GM18868 (cell line): ENCODE results near the gene ELP6.
A peak's percentile ranks its signal among the peaks of the same experiment; 100 is the strongest.
"Not testable (repeated sequence)": the region's sequence is repeated elsewhere in the genome, so short reads cannot be mapped to it uniquely, and the experiment has no call there.

Experiments used
- ATAC-seq: cut with Tn5 transposase; IDR thresholded peaks from one replicate; pipeline ENCODE4 v1.9.1; 2021; ENCODE audit warnings: mild to moderate bottlenecking, moderate library complexity; ENCODE audit not compliant: unreplicated experiment

Gene ELP6

DNA sequence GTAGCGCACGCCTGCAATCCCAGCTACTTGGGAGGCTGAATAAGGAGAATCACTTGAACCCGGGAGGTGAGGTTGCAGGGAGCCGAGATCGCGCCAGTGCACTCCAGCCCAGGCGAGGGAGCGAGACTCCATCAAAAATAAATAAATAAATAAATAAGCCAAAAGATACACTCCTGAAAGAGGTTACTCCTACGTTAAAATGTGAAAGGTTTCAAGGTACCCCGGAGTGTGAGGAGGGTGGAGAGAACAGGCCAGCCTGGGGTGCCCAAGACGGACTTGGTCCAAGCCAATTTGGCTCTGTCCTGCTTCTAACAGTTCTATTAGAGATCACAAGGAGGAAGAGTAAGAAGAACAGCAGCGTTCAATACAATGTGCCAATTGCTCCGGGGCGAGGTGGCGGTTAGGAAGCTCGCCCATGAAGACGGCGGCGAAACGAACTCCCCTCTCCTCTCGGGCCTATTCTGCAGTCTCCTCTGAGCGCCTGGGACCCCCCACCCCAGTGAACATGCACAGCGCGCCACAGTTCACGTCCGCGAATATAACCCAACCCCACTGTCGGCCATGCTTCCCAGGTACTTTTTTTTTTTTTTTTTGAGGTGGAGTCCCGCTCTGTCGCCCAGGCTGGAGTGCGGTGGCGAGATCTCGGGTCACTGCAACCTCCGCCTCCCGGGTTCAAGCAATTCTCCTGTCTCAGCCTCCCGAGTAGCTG lies 942 bp downstream of the ELP6 start:
- peak; percentile 3 for ATAC-seq

DNA sequence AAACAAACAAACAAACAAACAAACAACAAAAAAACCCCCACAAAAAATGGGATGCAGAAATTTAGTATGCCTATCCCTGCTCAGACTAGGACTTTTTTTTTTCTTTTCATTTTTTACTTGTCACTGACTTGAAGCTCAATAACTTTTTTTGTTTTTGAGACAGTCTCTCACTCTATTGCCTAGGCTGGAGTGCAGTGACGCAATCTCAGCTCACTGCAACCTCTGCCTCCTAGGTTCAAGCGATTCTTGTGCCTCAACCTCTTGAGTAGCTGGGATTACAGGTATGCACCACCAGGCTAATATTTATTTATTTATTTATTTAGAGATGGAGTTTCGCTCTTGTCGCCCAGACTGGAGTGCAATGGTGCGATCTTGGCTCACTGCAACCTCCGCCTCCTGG lies 8.2 kb downstream of the ELP6 start:
- not testable (repeated sequence) for ATAC-seq

DNA sequence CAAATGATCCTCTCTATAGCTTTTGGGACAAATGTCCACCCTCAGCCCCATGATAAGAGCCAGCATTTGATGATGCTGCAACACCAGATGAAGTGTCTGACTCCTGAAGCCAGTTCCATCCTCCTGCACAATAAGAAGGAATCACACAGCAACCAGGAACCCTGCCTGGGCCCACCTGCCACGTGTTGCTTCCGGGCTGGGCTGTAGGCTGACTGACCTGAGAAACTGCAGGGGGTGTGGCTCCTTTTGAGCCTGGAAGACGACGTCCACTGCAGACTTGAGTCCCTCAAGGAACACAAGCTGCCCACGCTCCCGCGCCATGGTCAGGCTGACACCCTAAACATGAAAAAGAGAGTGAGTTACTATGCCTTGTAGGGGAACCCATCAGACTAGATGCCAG lies 9.4 kb downstream of the ELP6 start:
- no peak for ATAC-seq

DNA sequence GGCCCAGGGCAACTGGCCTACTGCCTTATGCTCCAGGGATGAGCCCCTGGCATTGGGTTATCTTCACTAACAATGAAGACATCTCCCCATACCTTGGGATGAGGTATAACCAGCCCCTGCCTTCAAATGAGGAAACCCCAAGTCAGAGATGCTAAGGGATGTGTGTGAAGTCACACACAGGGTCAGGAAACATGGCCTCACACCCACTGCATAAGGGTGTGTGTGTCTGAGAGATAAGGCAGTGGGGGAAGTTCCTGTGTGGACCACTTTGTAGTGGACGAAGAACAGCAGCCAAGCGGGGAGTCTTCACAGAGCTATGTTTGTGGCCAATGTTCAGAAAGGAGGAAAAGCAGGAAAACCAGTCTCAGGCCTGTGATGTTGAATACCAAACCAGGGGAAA lies 10.5 kb downstream of the ELP6 start:
- ATAC-seq, result no peak

DNA sequence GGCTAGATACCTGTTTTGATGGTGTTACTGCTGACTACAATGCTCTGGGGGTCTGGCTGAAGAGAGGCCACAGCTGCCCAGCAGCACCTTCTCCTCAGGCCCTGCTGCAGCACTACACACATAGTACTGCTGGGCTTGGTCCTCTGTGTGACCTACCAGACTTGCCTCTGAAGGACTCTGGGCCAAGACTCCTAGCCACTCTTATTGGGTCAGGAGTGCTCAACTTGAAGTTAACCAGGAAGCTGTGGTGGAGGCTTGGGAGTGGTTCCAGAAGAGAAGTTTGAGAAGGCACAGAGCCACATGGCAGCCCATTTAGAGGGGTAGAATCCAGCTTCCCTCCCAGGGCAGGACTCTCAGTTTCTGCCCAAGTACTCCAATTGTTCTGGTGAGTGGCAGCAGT lies 16.6 kb downstream of the ELP6 start:
- ATAC-seq, result no peak

DNA sequence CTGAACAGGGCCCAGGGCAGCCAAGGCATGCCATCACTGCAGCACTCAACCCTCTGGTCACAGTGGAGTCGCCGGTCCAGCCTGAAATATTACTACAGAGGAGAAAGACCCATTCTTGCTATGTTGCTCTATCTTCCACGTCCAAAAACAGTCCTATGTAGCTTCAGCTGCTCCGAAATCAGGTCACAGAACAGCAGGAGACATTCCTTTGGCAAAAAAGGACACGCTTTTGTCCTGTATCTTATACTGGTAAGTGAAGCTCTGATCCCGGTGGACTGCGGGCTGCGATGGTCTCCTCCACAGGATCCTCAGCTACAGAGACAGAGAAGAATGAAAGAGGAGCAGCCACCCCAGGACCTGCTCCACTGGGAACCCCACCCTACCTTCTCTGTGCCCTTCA lies 17.6 kb downstream of the ELP6 start:
- no peak for ATAC-seq

DNA sequence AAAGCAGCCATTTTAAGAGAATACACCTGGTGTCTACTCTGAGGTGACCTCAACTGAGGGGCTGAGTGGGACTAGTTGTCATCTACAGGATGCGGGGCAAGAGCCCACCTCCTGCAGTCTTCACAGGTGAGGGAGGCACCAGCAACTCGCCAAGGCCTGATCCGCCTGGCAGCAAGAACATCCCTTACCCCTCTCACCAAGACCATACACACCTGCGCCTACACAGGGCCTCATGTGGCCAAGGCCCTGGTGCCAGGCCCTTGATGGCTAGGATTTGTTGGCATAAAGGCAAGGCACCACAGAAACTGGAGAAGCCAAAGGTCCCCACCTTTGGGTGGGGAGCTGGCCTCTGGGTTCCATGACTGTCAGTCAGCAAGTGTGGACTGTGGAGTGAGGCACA lies 18.4 kb downstream of the ELP6 start:
- no peak for ATAC-seq

DNA sequence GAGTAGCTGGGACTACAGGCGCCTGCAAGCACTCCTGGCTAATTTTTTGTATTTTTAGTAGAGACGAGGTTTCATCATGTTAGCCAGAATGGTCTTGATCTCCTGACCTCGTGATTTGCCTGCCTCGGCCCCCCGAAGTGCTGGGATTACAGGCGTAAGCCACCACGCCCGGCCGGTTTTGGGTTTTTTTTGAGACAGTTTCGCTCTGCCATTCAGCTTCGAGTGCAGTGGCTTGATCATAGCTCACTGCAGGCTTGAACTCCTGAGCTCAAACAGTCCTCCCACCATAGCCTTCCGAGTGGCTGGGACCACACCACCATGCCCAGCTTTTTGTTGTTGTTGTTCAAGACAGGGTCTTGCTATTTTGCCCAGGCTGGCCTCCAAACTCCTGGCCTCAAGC lies 21.7 kb downstream of the ELP6 start:
- ATAC-seq, result no peak

DNA sequence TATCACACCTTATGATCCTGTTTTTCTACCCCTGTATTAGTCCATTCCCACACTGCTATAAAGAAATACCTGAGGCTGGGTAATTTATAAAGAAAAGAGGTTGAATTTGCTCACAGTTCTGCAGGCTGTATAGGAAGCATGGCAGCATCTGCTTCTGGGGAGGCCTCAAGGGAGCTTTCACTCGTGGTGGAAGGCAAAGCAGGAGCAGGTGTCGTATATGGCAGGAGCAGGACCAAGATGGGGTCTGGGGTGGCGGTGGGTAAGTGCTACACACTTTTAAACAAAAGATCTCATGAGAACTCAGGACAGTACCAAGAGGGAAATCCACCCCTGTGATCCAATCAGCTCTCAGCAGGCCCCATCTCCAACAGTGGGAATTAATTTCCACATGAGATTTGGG lies 22.3 kb downstream of the ELP6 start:
- ATAC-seq, result no peak

DNA sequence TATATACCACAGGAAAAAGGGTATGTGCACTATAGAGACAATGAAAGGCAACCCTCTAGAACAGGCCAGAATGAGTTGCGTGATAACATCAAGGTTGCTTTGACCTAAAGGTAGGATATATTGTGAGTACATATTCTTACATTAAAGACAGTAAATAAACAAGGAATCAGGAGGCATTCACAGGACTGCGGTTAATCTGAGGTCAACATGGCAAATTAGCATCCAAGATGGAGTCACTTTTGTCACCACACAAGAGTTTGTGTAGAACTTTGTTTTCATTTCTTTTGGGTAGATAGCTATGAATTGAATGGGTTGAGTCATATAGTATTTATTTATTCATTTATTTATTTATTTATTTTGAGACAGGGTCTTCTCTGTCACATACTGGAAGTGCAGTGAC lies 26.2 kb downstream of the ELP6 start:
- ATAC-seq, result no peak

DNA sequence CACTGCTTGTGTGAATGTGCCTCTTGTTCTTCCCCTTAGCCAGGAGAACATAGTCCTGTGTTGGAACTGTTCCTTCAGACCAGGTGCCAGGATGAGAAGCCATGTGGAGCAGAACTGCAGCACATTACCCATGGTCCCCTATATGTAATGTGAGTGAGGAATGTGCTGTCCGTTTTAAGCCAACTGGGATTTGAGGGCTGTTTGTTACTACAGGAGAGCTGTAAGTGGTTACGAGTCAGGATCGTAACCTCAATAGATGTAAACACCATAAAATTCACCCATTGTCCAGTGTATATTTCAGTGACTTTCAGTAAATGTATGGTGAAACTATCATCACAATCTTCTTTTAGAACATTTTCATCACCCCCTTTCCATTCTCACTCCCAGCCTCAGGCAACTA lies 27.7 kb downstream of the ELP6 start:
- no peak for ATAC-seq

DNA sequence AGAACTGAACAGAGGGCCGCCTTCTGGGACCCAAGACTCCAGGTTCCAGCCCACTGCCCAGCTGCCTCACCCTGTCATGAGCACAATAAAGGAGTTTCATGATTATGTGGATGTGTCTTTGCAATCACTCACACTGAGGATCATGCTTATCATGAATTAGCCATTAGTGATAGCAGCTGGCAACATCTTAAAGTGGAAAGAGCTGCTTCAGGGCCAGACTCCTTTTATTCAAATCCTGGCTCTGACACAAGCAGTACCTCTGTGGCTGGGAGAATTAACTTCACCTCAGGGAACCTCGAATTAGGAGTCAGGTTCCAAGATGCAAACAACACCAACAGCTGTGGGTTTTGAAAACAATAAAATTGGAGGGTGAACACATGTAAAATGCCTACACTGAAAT lies 31.1 kb downstream of the ELP6 start:
- no peak for ATAC-seq

DNA sequence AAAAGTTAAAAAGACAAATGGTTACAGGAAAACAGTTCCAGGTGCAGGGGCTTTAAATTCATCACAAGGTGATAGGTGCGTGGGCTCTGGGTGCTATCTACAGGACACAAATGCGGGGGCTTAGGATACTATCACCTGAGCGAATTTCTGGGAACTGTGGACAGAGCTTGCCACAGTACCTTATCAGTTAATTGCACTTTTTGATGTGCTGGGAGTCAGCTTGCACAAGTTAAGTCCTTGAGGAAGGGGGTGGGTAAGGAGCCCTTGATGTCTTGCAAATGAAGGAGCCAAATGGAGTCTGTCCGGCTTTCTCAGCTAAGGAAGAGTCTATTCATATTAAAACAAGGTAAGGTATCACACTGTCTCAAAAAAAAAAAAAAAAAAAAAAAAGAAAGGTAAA lies 31.7 kb downstream of the ELP6 start:
- not testable (repeated sequence) for ATAC-seq

DNA sequence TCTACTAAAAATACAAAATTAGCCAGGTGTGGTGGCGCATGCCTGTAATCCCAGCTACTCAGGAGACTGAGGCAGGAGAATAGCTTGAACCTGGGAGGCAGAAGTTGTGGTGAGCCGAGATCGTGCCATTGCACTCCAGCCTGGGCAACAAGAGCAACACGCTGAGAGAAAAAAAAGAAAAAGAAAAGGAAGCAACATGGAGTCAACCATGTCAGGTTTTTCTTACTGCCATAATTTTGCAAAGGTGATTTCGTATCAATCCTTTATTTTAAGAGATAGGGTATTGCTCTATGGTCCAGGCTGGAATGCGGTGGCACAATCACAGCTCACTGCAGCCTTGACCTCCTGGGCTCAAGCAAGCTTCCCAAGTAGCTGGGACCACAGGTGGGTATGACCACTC lies 33.2 kb downstream of the ELP6 start:
- ATAC-seq, result not testable (repeated sequence)

DNA sequence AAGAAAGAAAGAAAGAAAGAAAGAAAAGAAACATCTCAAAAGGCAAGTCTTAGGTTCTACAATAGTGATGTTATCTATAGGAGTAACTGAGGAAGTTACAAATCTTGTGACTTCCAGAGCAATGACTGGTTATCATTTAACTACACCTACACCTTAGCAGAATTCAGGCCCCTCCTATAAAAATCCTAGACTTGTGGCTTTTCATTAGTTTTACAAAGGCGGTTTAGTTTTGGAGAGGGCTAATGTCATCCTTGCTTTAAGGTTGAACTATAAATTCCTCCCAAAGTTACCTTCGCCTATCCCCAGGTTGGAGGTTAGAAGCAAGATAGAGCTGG lies 33.7 kb downstream of the ELP6 start:
- no peak for ATAC-seq

DNA sequence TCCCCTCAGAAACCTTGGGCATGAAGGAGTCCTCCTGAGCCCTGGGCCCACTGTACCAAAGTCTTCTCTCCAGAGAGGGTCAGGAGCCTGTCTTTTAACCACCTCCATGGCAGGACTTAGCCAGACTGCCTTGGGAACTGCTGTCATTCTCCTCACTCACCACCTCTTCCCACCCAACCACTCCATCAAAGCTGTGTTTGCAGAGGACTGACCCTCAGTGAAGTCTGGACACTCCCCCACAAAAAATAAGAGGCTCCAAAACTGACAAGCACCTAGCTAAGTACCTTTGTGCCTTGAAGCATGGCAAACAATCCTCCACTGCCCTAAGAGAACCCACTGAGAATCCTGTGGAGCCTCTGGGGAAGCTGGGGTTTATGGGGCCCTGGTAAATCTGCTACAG lies 35.5 kb downstream of the ELP6 start:
- no peak for ATAC-seq

DNA sequence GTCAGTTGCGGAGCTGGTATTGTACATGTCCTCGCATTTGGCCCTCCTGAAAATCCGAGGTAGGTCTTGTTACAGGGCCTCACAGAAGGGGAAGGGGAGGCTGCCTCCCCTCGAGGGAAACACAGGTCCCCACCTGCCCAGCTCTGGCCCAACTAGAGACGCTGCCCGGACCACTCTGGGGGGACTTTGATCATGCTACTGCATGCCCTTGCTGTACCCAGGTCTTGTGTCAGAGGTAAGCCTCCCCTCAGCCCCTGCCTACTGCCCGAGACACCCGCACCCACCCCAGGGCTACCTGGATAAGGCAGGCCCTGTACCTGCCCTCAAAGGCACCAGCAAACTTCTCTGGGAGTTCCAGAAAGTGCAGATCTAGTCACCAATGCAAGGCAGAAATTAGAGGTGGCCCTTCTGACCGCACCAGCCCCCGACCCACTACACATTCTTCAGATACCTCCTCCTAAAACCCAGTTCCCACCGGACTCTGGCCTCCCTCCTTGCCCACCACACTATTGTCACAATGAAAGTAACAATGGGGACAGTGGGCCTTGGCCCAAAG lies 36.8 kb downstream of the ELP6 start:
- no peak for ATAC-seq

DNA sequence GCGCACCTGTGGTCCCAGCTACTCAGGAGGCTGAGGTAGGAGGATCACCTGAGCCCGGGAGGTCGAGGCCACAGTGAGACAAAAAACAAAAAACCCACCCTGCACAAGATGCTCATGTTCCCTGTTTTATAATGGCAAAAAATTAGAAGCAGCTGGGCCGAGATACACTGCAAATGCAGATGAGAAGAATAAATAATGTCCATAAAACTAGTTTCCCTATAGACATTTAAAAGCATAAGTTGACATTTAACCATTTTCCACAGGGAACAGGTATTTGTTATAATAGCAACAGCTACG lies 37.2 kb downstream of the ELP6 start:
- no peak for ATAC-seq

DNA sequence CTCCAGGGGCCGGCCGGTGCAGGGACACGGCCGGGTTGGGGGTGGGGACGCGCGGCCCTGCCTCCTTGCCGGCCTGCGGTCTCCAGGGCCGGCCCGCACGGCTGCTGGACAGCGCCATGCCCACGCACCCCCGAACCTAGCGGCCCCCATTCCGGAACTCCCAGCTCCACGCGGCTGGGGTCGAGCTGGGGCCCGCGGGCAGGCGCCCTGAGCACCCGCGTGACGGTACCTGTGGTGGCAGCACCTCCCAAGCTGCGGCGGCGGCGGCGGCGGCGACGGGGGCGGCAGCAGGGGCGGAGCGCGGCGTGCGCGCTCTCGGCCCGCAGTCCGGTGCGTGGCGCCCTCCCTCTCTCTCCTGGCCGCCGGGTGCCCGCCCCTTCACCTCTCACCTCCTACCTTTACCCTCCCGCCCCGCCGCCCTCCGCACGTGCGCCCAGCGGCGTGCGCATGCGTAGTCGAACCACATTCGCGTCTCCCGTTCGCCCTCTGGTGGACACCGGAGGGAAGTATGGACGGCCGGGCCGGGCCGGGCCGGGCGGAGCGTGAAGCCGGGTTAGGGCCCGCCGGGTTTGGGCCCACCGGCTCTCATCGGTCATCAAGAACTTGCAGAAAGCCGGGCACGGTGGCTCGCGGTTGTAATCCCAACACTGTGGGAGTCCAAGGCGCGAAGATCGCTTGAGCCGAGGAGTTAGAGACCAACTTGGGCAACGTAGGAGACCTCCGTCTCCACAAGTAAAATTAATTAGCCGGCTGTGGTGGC lies 37.8 kb downstream of the ELP6 start, which contains the start of gene SCAP:
Gene SCAP (minus strand): TSS at position 372 of the 760 bp plus-strand sequence. CDS start 32,948 bp downstream, outside the sequence.
- peak; percentile 88 for ATAC-seq

DNA sequence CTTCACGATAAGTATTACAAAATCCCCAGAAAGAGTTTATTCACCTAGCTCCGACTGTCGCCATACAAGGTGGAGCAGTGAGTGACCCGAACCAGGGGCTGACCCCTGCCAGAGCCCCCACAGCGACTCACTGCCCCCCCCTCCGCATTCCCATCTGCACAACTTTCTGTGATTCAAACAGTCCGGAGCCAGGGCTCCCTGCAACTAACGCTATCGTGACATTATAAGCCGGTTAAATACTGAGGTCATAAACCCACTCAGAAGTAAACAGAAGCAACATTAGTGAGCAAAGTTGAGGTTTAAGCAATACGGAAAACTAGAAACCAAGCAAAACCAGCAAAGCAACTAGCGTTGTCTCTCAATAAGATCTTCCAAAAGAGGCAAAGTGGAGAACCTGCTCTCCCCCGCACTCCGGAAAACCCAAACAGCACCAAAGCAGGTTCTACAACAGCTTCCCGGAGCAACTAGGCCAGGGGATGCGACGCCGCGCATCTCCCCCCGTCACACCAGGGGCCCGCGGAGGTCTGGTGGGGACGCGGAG lies 38.4 kb downstream of the ELP6 start:
- no peak for ATAC-seq

DNA sequence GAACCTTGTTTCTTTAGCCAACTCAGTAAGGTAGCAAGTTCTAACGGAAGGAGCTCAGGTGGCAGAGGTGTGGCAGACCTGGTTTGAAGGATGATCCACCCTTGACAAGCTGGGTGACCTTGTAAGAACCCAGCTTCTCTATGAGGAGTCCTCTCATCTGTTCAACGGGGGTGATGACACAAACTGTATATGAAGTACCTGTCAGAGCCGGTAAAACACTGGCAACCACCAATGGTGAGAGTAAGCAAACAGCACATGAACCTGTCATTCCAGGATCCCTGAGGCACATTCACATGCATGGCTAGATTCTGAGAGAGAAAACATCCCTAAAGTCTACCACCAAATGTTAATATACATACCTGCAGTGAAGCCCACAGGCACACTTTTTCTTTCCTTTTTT lies 40.1 kb downstream of the ELP6 start:
- ATAC-seq, result no peak

DNA sequence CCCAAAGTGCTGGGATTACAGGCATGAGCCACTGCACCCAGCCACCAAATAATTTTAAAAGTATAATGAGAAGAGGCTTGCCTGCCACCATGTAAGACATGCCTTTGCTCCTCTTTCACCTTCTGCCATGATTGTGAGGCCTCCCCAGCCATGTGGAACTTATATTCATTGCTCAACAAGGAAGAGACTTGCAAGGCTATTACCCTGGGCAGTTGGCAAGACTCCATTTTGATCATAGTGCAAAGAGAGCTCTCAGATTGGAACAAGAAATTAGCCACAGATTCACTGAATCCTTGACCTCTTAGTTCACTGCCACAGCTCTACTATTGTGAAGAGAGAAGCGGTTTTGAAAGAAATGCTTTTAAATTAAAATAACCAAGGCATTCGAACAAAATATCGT lies 43.9 kb downstream of the ELP6 start:
- no peak for ATAC-seq
